Astrocyte of the hippocampus (primary cell): ENCODE data around the gene CIZ1.
"Not testable (repeated sequence)": the region's sequence is repeated elsewhere in the genome, so short reads cannot be mapped to it uniquely, and the experiment has no call there.

ENCODE experiments used
- DNase-seq: peaks from one replicate; pipeline ENCODE4 v3.0.0; 2011; ENCODE audit warnings: low read depth, low spot score

The CIZ1 gene, protein sequence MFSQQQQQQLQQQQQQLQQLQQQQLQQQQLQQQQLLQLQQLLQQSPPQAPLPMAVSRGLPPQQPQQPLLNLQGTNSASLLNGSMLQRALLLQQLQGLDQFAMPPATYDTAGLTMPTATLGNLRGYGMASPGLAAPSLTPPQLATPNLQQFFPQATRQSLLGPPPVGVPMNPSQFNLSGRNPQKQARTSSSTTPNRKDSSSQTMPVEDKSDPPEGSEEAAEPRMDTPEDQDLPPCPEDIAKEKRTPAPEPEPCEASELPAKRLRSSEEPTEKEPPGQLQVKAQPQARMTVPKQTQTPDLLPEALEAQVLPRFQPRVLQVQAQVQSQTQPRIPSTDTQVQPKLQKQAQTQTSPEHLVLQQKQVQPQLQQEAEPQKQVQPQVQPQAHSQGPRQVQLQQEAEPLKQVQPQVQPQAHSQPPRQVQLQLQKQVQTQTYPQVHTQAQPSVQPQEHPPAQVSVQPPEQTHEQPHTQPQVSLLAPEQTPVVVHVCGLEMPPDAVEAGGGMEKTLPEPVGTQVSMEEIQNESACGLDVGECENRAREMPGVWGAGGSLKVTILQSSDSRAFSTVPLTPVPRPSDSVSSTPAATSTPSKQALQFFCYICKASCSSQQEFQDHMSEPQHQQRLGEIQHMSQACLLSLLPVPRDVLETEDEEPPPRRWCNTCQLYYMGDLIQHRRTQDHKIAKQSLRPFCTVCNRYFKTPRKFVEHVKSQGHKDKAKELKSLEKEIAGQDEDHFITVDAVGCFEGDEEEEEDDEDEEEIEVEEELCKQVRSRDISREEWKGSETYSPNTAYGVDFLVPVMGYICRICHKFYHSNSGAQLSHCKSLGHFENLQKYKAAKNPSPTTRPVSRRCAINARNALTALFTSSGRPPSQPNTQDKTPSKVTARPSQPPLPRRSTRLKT

DNA sequence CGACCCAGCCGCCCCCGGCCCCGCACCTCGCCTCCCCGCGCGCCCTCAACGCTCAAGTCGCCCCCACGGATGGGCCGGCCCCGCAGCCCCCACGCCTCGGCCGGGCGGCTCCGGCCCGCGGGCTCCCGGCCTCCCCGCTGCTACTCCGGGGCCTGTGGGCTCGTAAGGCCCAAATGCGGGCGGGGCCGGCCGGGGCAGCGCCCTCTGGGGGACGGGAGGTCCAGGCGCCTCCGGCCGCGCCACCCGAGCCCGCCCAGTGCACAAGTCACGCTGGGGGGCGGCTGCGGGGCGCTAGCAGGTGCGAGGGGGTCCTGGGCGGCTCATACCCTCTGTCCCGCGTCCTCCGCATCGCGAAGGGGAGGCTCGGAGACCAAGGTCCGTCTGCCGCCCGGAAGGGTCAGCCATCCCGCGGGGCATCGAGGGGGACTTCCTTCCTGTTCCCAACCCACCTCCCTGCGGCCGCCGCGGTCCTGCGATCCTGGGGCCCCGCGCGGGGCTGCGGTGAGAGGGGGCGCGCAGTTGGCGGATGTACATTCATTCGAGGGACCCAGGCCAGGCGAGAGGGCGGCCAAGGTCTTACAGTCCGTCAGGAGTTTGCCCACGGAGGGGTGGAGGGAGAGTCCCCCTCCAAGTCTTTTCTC, at the start of gene CIZ1:
CIZ1 (minus strand) TSS at position 167 of the 641 bp plus-strand sequence. CDS start 715 bp downstream, outside the sequence.
- DNase-seq = peak; percentile 92

DNA sequence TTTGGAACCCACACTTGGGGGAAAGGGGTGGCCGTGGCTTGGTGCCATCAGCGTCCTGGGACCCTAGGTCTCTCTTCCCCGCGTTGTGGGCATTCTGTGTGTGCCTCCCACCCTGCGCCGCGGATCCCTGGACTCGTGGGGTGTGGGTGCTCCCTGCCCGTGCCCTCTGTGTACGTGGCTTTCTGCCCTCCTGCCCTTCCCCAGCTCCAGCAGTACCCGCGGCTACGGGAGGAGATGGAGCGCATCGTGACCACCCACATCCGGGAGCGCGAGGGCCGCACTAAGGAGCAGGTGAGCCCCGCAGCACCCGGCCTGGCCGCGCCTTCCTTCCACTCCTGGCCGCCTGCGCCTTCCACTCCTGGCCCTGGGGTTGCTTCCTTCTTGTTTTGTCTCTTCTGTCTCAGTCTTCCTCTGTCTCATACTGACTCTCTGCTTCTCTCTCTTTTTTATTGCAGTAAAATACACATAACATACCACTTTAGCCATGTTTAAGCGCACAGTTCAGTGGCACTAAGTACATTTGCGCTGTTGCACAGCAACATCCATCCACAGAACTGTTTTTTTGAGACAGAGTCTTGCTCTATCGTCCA, 42.5 kb upstream of the CIZ1 start:
- DNase-seq = no peak

DNA sequence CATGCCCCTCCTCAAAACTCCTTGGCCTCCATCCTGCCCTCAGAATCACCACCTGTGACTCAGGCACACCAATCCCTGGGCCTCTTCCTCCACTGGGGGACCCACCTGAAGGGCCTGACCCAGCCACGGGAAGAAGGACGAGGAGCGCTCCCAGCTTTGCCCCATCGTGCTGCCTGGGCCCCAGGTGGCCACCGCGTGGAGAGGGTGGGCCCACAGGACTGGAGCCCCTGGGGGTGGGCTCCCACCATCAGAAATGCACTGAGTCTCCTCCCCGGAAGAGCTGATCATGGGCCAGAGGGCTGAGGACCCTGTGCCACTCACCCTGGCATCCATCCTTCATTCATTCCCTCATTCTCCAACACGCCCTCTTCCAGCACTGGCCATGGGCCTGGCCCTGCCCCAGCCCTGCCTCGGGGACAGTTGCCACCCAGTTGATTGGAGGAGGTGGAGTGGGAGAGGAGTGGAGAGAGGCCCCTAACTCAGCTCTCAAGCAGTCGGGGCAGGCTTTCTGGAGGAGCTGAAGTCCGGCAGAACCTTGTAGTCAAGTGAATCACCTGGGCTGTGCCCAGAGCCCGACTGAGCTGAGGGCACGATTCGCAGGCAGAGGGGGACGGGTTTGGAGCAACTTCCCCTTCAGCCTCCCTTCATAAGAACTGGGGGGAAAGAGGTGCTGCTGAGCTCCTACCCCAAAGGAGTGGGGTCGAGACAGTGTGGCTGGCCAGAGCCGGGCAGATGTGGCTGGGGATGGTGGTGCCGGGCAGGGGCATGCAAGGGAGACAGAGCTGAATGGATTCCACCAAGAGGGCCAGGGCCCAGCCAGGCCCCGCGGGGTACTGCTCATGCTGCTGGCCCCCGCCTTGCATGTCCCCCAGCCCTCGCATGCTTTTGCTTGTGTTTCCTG, 41.4 kb upstream of the CIZ1 start:
- no peak for DNase-seq

DNA sequence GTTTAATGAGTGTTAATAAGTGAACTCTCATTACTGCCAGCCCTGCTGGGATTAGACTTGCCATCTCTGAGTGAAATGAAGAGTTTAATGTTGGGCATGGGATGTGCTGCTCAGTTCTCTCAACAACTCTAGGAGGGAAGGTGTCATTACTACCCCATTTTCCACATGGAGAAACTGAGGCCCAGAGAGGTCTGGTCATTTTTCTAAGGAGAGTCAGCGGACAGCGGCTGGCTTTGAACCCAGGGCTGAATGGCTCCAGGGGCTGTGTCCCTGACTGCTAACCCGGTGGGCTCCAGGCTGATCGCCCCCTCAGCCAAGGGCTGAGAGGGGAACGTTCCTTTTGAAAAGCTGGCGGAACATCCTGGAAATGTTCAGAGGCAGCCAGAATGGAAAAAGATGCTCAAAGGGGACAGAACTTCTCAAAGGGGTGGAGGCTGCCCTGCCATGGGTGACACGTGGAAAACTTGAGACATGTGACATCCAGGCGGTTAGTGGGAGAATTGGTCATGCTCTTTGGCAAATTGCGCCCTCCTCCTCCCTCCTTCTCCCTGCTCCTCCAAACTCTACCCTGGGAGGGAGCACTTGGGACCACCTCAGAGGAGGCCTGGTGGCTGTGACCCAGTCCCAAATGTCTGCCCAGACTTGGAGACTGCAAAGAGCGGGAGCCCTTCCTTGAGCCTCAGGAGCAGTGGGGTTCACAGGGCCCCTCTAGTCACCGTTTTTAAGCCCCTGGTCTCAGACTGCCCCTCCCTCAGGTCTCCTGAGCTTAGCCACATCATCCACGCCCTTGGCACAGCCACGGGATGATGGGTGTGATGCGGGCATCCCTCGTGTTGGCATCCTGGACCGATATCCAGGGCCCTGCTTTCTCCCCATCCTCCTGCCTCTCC, 40.5 kb upstream of the CIZ1 start:
- no peak for DNase-seq

DNA sequence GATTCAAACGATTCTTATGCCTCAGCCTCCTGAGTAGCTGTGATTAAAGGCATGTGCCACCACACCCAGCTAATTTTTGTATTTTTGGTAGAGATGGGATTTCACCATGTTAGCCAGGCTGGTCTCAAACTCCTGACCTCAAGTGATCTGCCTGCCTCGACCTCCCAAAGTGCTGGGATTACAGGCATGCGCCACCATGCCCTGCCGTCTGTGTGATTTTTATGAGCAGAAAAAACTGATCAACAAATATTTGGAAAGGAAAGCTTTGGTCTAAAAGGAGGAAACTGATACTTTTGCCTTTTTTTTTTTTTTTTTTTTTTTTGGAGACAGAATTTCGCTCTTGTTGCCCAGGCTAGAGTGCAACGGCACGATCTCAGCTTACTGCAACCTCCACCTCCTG, 39.5 kb upstream of the CIZ1 start:
- DNase-seq = not testable (repeated sequence)

DNA sequence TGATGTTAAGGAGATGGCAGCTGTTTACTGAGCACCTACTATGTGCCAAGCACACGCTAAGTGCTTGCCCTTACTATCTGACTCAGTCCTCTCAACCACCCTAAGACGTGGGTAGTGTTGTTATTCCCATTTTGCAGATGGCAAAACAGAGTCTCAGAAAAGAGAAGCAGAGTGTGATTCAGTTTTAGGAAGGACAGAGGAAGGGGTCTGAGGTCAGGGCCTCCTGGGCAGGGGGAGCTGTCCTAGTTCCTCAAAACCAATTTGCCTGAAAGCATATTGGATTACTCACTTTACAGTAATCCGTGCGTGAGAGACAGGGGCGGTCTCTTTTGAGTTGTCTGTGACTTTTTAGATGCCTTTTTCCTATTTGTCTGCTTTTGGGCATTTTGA, 35.0 kb upstream of the CIZ1 start:
- DNase-seq = no peak

DNA sequence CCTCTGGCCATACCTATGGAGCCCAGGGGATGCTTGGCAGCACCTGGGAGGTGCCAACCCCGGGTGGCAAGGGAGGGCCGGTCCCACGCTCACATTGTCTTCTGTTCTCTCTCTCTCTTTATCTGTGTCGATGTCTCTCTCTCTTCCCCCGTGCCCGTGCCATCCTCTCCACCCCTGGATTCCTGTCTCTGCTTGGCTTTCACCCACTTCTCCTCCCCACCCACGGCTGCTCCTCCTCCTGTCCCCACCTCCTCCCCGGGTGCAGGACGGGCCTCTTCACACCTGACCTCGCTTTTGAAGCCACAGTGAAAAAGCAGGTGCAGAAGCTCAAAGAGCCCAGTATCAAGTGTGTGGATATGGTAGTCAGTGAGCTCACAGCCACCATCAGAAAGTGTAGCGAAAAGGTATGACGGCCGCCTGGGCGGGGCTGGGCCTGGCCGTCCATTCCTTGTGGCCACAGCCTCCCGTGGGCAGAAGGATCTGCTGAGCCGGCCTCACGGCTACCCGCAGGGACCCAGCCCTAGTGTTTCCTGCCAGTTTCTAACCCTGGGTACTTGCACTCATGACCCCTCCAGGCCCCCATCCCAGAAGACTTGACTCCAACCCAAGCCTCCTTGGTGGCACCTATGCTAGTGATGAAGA, 34.5 kb upstream of the CIZ1 start:
- no peak for DNase-seq

DNA sequence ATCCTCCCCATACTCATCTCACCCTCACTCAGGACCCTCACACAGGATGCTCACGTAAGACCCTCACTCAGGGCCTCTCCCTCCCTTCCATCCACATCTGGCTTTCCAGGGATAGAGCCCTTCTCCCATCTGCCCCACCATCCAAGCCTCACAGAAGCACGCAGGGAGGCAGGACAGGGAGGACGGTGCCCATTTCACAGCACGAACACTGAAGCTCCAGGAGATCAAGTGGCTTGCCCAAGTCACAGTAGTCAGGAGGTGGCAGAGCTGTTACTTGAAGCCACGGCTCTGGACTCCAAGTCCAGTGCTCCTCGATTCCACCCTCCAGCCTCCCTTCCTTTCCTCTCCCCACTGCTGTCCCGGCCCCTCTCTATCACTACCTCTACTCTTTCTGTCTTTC, 33.5 kb upstream of the CIZ1 start:
- no peak for DNase-seq

DNA sequence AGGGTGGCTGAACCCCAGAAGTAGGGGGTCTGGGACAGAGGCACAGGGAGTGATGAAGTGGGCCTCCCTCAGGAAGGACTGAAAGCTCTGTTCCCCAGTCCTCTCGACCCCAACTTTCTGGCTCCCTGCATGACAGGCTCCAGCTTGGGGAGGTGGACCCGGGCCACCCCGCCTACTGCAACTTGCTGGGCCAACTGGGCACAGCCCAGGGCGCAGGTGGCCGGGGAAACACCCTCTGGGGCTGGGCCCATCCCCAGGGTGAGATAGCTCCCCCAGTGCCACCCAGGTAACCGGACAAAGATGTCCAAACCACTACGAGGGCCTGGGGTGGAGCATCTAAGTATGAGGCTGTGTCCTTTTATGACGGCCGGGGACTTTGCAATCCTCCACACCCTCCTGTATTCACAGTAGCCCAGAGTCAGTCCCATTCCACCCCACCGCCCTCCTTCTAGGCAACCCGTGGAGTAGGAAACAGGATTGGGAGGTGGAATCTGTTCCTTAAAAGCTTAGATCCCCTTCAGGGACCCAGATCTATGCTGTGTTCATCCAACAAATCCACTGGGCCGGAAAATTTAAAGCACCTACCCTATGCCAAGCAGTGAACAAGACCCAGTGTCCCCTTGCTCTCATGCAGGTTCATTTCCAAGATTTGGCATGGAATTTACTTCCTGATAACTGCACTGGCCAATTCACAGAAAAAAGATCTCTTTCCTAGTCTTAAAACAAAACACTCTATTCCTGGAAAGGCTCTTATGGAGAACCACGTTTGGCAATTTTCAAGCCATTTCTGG, 31.7 kb upstream of the CIZ1 start:
- DNase-seq = no peak

DNA sequence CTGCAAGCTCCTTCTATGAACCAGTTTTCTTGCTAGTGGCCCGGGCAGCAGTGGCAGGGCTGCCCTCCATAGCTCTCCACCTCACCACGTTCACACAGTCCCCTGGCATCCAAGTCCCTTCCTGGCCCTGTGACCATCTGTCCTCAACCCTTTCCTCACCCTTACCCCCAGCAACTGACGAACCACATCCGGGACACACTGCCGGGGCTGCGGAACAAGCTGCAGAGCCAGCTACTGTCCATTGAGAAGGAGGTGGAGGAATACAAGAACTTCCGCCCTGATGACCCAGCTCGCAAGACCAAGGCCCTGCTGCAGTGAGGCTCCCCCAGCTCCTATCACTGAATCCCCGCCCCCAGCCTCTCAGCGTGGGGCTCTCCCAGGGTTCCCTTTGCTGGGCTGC, 30.7 kb upstream of the CIZ1 start:
- DNase-seq = no peak

DNA sequence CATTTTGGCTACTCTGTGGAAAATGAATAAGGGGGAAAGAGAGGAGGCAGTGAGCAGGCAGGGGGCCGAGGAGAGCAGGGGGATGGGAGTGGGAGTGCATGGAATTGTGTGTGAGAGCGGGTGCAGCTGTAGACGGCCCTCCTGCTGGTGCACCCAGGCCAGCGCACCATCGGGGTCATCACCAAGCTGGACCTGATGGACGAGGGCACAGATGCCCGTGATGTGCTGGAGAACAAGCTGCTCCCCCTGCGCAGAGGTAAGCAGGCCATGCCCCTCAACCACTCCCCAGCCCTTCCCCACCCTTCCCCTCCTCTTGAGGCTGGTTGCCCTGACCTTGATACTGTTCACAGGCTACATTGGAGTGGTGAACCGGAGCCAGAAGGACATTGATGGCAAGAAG, 28.5 kb upstream of the CIZ1 start:
- DNase-seq = no peak

DNA sequence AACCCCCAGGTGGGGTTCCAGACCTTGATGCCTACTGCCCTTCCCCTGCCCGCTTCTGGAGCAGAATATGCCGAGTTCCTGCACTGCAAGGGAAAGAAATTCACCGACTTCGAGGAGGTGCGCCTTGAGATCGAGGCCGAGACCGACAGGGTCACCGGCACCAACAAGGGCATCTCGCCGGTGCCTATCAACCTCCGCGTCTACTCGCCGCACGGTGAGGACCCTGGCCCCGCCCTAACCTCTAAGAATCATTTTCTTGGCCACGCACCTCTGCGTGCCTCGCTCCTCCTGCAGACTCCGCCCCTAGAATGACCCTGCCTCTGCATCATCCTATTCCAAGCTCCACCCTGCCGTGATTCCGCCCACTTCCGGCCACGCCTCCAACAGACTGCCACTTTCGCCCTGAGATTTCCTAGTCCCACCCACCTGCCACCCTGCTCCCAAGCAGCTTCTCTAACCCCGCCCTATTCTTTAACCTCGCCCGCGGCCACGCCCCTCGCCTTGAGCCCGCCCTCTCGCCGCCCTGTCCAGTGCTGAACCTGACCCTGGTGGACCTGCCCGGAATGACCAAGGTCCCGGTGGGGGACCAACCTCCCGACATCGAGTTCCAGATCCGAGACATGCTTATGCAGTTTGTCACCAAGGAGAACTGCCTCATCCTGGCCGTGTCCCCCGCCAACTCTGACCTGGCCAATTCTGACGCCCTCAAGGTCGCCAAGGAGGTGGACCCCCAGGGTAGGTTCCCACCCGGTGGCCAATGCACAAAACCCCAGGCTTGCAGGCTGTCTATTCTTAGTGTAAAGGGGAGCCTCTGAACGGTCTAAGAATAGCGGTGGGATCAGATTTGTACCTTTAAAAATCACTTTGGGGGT, 27.4 kb upstream of the CIZ1 start:
- peak; percentile 92 for DNase-seq

DNA sequence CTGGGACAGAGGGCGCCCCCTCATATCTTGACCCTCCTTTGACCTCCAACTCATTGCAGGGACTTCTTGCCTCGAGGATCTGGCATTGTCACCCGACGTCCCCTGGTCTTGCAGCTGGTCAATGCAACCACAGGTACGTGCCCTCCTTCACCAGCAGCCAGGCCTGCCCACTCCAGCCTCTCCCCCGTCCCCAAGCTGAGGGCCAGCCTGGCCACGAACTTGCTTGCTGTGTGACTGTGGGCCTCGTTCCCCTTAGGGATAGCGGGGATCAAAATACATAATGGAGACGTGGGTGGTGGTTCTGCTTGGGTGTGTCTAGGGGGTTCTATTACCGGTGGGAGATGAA, 26.8 kb upstream of the CIZ1 start:
- no peak for DNase-seq

DNA sequence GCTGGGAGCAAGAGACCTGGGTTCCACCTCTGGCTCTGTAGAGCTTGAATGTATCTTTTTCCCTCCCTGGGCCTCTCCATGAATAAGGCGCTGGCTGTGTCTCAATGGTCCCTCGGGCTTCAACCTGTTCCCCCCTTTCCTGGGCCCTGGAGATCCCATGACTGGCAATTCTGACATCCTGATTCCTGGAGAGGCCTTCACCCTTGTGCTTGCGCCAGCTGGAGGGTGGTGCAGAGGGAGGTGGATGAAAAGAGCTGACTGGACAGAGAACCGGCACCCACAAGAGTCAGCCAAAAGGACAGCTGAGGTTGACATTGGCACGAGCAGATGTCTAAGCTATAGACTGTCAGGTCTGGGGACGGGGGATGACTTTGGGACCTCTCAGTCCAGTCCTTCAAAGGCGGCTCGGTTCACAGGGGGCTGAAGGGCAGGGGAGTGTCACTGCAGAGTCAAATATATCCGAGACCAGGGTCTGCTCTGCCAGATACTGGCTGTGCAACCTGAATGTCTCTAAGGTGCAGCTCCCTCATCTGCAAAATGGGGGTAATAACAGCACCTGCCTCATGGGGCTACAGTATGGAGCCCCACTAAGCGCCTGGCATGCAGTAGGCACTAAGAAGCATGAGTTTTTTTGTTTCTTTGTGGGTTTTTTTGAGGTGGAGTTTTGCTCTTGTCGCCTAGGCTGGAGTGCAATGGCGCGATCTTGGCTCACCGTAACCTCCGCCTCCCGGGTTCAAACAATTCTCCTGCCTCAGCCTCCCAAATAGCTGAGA, 25.6 kb upstream of the CIZ1 start:
- no peak for DNase-seq

DNA sequence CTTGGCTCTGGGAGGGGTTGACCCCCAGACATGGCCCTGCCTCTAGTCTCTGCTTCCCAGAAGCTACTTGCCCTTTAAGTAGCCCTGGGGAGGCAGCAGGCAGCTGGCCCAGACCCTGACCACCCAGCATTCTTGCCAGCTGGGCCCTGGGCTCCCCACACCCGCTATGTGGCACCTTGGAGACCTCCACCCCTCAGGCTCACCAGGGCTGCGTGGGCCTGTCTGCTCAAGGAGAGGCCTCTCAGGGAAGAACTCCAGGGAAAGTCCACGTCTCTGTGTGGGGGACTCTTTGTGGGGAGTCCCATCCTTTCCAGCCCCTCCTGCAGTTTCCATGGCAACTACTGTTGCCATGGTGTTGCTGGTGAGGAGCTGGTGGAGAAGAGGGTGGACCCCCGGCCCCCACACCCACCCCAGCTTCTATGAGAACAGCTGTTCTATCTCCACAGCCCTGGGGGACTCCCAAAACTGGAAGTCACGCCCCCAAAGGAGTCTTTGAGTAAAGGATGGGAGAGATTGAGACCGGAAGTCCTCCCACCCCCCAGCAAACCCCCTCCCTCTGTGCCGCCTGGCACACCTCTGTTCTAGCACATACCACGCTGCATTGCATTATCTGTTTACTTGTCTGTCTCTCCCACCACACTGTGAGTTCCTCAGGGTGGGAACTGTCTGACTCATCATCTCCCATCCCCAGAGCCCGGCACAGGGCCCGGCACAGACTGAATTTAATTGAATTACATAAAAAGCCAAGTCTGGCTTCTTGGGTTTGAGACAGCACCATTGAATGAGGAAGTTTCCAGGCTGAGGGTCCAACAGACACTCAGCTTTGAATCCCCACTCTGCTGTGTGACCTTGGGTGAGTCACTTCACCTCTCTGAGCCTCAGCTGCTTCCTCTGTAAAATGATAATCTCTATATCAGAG, 24.4 kb upstream of the CIZ1 start:
- DNase-seq = peak; percentile 67
